SK-N-SH treated with all-trans-retinoic acid at 6 μM for 48 hours (cell line): ENCODE data around the gene MED20.
"Not testable (repeated sequence)": the region's sequence is repeated elsewhere in the genome, so short reads cannot be mapped to it uniquely, and the experiment has no call there.

Experiments
- ATAC-seq: fragments of 200-7000 bp; cut with Tn5 transposase; 3 replicates; pipeline ENCODE4 v1.9.1; 2020; ENCODE audit warnings: mild to moderate bottlenecking, moderate library complexity
- ARNTL ChIP-seq: fragments of 450-650 bp; formaldehyde crosslinking; IDR thresholded peaks from 2 replicates; pipeline ENCODE4 v1.5.0; 2020; ENCODE audit warnings: low read depth, mild to moderate bottlenecking, moderate library complexity, borderline replicate concordance
- BACH2 ChIP-seq: fragments of 250-450 bp; sonication (Bioruptor Pico); IDR thresholded peaks from 2 replicates; pipeline ENCODE4 v1.9.0; 2021; ENCODE audit warnings: mild to moderate bottlenecking, borderline replicate concordance
- CSDC2 ChIP-seq: fragments of 250-450 bp; sonication (Bioruptor Pico); IDR thresholded peaks from 2 replicates; pipeline ENCODE4 v1.5.0; 2020; ENCODE audit warnings: mild to moderate bottlenecking, moderate library complexity
- ESRRG ChIP-seq: fragments of 250-450 bp; sonication (Bioruptor Pico); IDR thresholded peaks from 2 replicates; pipeline ENCODE4 v1.6.1; 2021; ENCODE audit warnings: mild to moderate bottlenecking
- GLIS3 ChIP-seq: fragments of 250-450 bp; sonication (Bioruptor Pico); IDR thresholded peaks from 2 replicates; pipeline ENCODE4 v1.5.0; 2020; ENCODE audit warnings: mild to moderate bottlenecking, moderate library complexity
- ISL1 ChIP-seq: fragments of 250-450 bp; sonication (Bioruptor Pico); IDR thresholded peaks from 2 replicates; pipeline ENCODE4 v2.1.2; 2022; ENCODE audit warnings: mild to moderate bottlenecking, moderate library complexity
- OSR1 ChIP-seq: fragments of 250-450 bp; sonication (Bioruptor Pico); IDR thresholded peaks from 2 replicates; pipeline ENCODE4 v1.8.0; 2022; ENCODE audit warnings: moderate library complexity, mild to moderate bottlenecking, inconsistent platforms
- PPARA ChIP-seq: fragments of 250-450 bp; sonication (Bioruptor Pico); IDR thresholded peaks from 2 replicates; pipeline ENCODE4 v1.5.0; 2020; ENCODE audit warnings: mild to moderate bottlenecking, borderline replicate concordance
- RARB ChIP-seq: fragments of 250-450 bp; sonication (Bioruptor Pico); IDR thresholded peaks from 2 replicates; pipeline ENCODE4 v1.8.0; 2021; ENCODE audit warnings: mild to moderate bottlenecking, moderate library complexity
- SNAI2 ChIP-seq: fragments of 250-450 bp; sonication (Bioruptor Pico); IDR thresholded peaks from 2 replicates; pipeline ENCODE4 v1.5.0; 2020; ENCODE audit warnings: mild to moderate bottlenecking, moderate library complexity
- TCF4 ChIP-seq: fragments of 250-450 bp; sonication (Bioruptor Pico); IDR thresholded peaks from 2 replicates; pipeline ENCODE4 v1.8.0; 2021; ENCODE audit warnings: mild to moderate bottlenecking, moderate library complexity, borderline replicate concordance
- TOX ChIP-seq: fragments of 250-450 bp; sonication (Bioruptor Pico); IDR thresholded peaks from 2 replicates; pipeline ENCODE4 v1.8.0; 2021; ENCODE audit warnings: mild to moderate bottlenecking, moderate library complexity, borderline replicate concordance
- ZC3H10 ChIP-seq: fragments of 250-450 bp; sonication (Bioruptor Pico); IDR thresholded peaks from 2 replicates; pipeline ENCODE4 v1.5.1; 2021; ENCODE audit warnings: mild to moderate bottlenecking, moderate library complexity
- ZFP3 ChIP-seq: fragments of 250-450 bp; sonication (Bioruptor Pico); IDR thresholded peaks from 2 replicates; pipeline ENCODE4 v1.5.0; 2020; ENCODE audit warnings: mild to moderate bottlenecking, moderate library complexity
- ZFP30 ChIP-seq: fragments of 450-650 bp; formaldehyde crosslinking; IDR thresholded peaks from 2 replicates; pipeline ENCODE4 v1.5.0; 2022; ENCODE audit warnings: mild to moderate bottlenecking, moderate library complexity
- ZNF565 ChIP-seq: fragments of 450-650 bp; formaldehyde crosslinking; conservative IDR thresholded peaks from 2 replicates; pipeline ENCODE4 v1.5.0; 2020; ENCODE audit warnings: low read depth, mild to moderate bottlenecking, moderate library complexity
- ZNF70 ChIP-seq: fragments of 450-650 bp; formaldehyde crosslinking; IDR thresholded peaks from 2 replicates; pipeline ENCODE4 v1.5.0; 2020; ENCODE audit warnings: mild to moderate bottlenecking, moderate library complexity
- ZNF8 ChIP-seq: fragments of 450-650 bp; formaldehyde crosslinking; IDR thresholded peaks from 2 replicates; pipeline ENCODE4 v1.5.0; 2020; ENCODE audit warnings: mild to moderate bottlenecking, moderate library complexity
- TF ChIP-seq, protein P1 (sequence below): fragments of 250-450 bp; sonication (Bioruptor Pico); IDR thresholded peaks from 2 replicates; pipeline ENCODE4 v1.8.0; 2020; ENCODE audit warnings: mild to moderate bottlenecking, moderate library complexity, borderline replicate concordance
- TF ChIP-seq, protein P2 (sequence below): fragments of 250-450 bp; sonication (Bioruptor Pico); IDR thresholded peaks from 2 replicates; pipeline ENCODE4 v1.5.0; 2020; ENCODE audit warnings: mild to moderate bottlenecking, moderate library complexity
- TF ChIP-seq, protein P3 (sequence below): fragments of 250-450 bp; sonication (Bioruptor Pico); IDR thresholded peaks from 2 replicates; pipeline ENCODE4 v1.8.0; 2021; ENCODE audit warnings: low read depth, mild to moderate bottlenecking, moderate library complexity, borderline replicate concordance

MED20 gene

DNA sequence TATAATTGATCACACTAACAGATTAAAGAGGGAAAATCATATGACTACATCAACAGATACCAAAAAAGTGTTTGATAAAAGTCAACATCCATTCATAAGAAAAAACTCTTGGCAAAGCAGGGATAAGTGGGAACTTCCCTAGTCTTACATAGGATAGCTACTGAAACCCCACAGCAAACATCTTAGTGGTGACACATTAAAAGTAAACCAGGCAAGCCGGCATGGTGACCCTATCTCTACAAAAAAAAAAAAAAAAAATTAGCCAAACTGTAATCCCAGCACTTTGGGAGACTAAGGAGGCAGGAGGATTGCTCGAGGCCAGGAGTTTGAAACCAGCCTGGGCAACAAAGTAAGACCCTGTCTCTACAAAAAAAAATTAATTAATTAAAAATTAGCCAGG is 34.5 kb upstream of the MED20 start:
- TF ChIP-seq OSR1 (no peak), CSDC2 (CRISPR knock-in tag) (no peak), ZC3H10 (CRISPR knock-in tag) (no peak), SNAI2 (CRISPR knock-in tag) (no peak)
- TF ChIP-seq, protein P1, sequence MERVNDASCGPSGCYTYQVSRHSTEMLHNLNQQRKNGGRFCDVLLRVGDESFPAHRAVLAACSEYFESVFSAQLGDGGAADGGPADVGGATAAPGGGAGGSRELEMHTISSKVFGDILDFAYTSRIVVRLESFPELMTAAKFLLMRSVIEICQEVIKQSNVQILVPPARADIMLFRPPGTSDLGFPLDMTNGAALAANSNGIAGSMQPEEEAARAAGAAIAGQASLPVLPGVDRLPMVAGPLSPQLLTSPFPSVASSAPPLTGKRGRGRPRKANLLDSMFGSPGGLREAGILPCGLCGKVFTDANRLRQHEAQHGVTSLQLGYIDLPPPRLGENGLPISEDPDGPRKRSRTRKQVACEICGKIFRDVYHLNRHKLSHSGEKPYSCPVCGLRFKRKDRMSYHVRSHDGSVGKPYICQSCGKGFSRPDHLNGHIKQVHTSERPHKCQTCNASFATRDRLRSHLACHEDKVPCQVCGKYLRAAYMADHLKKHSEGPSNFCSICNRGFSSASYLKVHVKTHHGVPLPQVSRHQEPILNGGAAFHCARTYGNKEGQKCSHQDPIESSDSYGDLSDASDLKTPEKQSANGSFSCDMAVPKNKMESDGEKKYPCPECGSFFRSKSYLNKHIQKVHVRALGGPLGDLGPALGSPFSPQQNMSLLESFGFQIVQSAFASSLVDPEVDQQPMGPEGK, result no peak
- TF ChIP-seq, protein P2, sequence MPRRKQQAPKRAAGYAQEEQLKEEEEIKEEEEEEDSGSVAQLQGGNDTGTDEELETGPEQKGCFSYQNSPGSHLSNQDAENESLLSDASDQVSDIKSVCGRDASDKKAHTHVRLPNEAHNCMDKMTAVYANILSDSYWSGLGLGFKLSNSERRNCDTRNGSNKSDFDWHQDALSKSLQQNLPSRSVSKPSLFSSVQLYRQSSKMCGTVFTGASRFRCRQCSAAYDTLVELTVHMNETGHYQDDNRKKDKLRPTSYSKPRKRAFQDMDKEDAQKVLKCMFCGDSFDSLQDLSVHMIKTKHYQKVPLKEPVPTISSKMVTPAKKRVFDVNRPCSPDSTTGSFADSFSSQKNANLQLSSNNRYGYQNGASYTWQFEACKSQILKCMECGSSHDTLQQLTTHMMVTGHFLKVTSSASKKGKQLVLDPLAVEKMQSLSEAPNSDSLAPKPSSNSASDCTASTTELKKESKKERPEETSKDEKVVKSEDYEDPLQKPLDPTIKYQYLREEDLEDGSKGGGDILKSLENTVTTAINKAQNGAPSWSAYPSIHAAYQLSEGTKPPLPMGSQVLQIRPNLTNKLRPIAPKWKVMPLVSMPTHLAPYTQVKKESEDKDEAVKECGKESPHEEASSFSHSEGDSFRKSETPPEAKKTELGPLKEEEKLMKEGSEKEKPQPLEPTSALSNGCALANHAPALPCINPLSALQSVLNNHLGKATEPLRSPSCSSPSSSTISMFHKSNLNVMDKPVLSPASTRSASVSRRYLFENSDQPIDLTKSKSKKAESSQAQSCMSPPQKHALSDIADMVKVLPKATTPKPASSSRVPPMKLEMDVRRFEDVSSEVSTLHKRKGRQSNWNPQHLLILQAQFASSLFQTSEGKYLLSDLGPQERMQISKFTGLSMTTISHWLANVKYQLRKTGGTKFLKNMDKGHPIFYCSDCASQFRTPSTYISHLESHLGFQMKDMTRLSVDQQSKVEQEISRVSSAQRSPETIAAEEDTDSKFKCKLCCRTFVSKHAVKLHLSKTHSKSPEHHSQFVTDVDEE (CRISPR knock-in tag), result no peak
- TF ChIP-seq, all 23 proteins: peak for 0

DNA sequence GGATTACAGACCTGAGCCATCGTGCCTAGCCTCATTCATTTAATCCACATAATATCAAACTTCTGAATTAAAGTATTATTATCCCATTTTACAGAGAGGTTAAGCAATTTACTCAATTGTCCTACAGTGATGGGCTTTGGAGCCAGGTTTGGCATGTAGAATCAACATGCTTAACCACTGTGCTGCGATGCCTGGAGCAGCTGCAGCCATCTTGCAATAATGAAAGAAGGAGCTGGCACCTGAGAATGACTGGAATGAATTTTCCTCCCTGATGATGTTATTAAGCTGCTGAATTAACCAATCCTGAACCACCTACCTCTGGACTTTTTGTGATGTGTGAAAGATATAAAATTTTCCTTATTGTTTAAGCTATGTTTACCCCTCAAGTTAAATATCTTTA is 33.7 kb upstream of the MED20 start:
- TF ChIP-seq, protein P3, sequence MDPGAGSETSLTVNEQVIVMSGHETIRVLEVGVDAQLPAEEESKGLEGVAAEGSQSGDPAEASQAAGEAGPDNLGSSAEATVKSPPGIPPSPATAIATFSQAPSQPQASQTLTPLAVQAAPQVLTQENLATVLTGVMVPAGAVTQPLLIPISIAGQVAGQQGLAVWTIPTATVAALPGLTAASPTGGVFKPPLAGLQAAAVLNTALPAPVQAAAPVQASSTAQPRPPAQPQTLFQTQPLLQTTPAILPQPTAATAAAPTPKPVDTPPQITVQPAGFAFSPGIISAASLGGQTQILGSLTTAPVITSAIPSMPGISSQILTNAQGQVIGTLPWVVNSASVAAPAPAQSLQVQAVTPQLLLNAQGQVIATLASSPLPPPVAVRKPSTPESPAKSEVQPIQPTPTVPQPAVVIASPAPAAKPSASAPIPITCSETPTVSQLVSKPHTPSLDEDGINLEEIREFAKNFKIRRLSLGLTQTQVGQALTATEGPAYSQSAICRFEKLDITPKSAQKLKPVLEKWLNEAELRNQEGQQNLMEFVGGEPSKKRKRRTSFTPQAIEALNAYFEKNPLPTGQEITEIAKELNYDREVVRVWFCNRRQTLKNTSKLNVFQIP (CRISPR knock-in tag), result no peak
- TF ChIP-seq ZFP3 (CRISPR knock-in tag), result no peak
- no peak for TF ChIP-seq TOX (CRISPR knock-in tag)
- no peak for TF ChIP-seq ZC3H10 (CRISPR knock-in tag)
- no peak for TF ChIP-seq ISL1 (CRISPR knock-in tag)
- no peak for TF ChIP-seq GLIS3
- TF ChIP-seq PPARA (CRISPR knock-in tag), result no peak
- no peak for TF ChIP-seq ZNF8 (CRISPR knock-in tag)
- TF ChIP-seq TCF4 (CRISPR knock-in tag), result no peak
- TF ChIP-seq ESRRG (CRISPR knock-in tag), result no peak
- TF ChIP-seq RARB (CRISPR knock-in tag), result no peak
- TF ChIP-seq ZNF565 (CRISPR knock-in tag), result no peak
- TF ChIP-seq, protein P2 (CRISPR knock-in tag), result no peak
- TF ChIP-seq ZFP30 (CRISPR knock-in tag), result no peak
- TF ChIP-seq ARNTL (CRISPR knock-in tag), result no peak
- no peak for ATAC-seq

More for the DNA sequence above, 34.5 kb upstream of the MED20 start:
- no peak for ATAC-seq

DNA sequence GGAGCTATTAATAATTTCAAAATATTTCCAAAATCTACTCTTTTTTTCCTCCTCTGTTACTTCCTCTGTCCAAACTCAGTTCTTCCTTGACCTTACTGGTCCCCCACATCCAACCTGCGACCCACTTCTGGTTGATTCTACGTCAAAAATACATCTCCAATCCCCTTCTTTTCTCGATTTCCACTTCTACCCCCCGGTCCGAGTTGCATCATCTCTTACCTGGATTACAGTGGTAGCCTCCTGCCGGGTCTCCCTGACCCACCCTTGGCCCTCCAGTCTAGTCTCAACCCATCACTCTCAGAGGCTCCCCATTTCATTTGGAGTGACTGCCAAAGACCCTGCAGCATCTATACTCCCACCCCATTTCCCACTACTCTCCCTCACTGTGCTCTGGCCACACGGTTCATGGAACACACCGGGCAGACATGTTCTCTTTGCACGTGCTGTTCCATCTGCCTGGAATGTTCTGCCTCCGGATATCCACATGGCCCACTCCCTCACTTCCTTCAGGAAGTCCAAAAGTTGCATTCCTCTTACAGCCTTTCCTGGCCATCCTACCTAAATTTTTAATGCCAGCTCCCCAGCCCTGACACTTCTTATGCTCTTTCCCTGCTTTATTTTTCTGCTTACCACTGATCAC is 26.8 kb upstream of the MED20 start:
- TF ChIP-seq ZNF70 (CRISPR knock-in tag) (no peak), TOX (CRISPR knock-in tag) (no peak), ISL1 (CRISPR knock-in tag) (no peak)
- TF ChIP-seq, all 23 proteins: peak for 0

DNA sequence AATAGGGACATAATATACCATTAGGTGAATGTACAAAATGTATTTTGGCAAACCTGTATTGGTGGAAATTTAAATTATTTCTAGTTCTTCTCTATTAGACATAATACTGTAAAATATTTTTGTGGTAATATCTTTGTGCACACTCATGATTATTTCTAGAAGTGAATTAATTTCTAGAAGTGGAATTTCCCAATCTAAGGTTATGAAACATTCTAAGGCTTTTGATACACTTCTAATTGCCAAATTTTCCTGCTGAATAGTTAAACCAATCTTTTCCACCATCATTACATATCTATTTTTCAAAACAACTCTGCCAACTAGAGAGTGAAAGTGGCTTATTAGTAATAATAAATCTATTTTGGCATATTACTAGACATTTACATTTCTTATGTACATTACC is 22.5 kb upstream of the MED20 start:
- no peak for TF ChIP-seq BACH2 (CRISPR knock-in tag)
- TF ChIP-seq ZC3H10 (CRISPR knock-in tag), result no peak
- no peak for TF ChIP-seq ZNF8 (CRISPR knock-in tag)
- TF ChIP-seq, protein P2 (CRISPR knock-in tag), result no peak
- no peak for TF ChIP-seq ISL1 (CRISPR knock-in tag)
- no peak for TF ChIP-seq ZFP30 (CRISPR knock-in tag)
- no peak for TF ChIP-seq RARB (CRISPR knock-in tag)
- TF ChIP-seq ESRRG (CRISPR knock-in tag), result no peak
- TF ChIP-seq ZNF70 (CRISPR knock-in tag), result no peak
- TF ChIP-seq CSDC2 (CRISPR knock-in tag), result no peak
- TF ChIP-seq ZFP3 (CRISPR knock-in tag), result no peak
- ATAC-seq, result no peak

More for the DNA sequence above, 26.8 kb upstream of the MED20 start:
- no peak for ATAC-seq

DNA sequence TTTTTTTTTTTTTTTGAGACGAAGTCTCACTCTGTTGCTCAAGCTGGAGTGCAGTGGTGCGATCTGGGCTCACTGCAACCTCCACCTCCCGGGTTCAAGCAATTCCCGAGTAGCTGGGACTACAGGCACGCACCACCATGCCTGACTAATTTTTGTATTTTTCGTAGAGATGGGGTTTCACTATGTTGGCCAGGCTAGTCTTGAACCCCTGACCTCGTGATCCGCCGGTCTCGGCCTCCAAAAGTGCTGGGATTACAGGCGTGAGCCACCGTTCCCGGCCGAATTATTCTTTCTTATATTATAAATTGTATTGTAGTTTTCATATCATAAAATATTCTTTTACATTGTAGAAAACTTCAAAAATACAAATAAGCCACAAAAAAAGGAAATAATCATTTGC is 21.9 kb upstream of the MED20 start:
- not testable (repeated sequence) for ATAC-seq
